ENCODE measurements around the gene ZNF256.

- TF ChIP-seq, protein P1, sequence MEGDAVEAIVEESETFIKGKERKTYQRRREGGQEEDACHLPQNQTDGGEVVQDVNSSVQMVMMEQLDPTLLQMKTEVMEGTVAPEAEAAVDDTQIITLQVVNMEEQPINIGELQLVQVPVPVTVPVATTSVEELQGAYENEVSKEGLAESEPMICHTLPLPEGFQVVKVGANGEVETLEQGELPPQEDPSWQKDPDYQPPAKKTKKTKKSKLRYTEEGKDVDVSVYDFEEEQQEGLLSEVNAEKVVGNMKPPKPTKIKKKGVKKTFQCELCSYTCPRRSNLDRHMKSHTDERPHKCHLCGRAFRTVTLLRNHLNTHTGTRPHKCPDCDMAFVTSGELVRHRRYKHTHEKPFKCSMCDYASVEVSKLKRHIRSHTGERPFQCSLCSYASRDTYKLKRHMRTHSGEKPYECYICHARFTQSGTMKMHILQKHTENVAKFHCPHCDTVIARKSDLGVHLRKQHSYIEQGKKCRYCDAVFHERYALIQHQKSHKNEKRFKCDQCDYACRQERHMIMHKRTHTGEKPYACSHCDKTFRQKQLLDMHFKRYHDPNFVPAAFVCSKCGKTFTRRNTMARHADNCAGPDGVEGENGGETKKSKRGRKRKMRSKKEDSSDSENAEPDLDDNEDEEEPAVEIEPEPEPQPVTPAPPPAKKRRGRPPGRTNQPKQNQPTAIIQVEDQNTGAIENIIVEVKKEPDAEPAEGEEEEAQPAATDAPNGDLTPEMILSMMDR (IDR thresholded peaks at IDR 0.05; ENCODE audit: poor library complexity) = no peak
- TF ChIP-seq EZH2 (IDR thresholded peaks at IDR 0.05; ENCODE audit: borderline replicate concordance) (no peak), EZH2phosphoT487 (IDR thresholded peaks at IDR 0.05; ENCODE audit: low read depth, severe bottlenecking, unreplicated experiment) (no peak)
Measured at GRCh38 chr19:57992841-57993240, 45.3 kb upstream of the ZNF256 start.
